Stimulated activated naive CD8-positive, alpha-beta T cell treated with anti-CD3 and anti-CD28 coated beads, Interleukin-15, Interleukin-2, amounts not matched to agents 100 U/mL and 50 U/mL, for 24 hours (primary cell): ENCODE measurements around the gene DGKI.

ENCODE experiments used
- ATAC-seq: fragments of 150-1000 bp; cut with Tn5 transposase; one replicate; pipeline ENCODE4 v1.10.0; 2021
- DNase-seq: peaks from one replicate; pipeline ENCODE4 v3.0.0; 2021

The DGKI gene

DNA sequence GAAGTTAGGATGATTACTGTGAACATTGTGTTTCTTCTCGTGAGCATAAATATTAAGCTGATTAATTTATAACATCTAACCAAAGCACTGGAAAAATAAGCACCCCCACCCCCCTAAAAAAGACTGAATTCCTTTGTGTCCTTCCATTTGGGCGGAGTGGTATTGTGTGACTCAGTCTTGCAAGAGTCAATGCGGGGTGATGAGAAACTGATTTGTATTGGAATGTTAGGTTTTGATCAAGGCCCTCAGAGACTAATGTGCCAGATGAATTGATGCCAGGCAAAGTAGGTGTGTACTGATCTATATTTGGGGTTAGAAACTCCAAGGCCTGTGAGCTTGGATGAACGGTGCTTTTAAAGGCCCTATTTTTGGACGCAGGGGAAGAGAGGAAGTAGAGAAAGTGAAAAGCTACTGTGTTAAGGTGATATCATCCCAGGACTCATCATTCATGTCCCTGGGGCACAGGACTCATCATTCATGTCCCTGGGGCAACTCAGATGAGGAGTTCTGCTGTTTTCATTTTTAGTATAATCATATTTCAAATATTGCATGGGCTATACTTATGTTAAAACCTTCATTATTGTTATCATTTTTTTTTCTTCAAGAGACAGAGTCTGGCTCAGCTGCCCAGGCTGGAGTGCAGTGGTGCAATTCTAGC lies 442.0 kb downstream of the DGKI start:
- no peak for DNase-seq
- ATAC-seq, result no peak

DNA sequence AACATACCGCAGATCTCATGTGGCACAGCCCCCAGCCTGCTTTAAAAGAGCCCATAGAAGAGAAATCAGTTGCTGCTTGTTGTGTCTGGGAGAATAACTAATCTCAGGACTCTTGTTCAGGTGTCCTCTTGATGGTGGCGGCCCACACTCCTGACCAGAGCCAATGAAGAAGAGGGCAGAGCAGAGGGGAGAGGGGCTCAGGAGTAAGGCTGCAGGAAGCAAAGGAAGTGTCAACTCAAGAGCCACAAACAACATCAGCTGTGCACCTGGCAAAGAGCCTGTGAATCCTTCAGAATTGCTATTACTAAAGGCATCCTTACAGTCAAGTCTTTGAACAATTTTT lies 443.4 kb downstream of the DGKI start:
- ATAC-seq, result no peak

DNA sequence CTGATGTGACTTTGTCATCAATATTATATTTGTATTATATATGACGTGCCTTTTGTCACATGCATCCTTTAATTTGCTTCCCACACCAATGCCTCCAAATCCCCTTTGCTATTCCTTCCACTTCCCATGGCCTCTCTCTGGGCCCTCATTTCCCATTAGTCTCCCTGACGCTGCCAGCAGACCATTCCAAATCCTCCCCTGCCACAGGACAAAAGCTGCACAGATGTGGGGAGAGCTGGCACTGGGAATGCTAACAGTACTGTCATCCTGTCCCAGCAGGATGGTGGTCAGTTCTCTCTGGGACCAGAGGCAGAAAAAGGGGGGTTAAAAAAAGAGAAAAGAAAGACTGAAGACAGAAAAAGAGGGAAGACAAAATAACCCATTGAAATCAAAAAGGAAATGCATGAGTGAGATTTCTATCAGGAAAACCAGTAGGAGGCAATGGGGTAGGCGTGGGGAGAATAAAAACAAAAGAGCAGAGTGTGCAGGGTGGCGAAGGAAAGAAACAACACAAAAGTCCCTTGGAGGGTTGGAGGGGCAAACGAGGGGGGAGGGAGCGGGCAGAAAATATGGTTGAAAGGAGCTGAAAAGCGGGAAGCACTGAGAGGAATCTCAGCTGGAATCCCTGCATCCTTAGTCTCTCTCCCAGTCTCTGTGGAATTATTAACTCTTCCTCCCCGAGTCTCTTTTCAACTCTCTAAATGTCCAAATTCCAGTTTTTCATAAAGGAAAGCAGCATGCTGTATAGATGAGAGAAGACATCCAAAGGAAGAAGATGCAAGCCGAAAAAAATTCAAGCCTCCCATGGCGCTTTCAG lies 444.0 kb downstream of the DGKI start:
- DNase-seq (no peak), ATAC-seq (no peak)

More for the DNA sequence above, 443.4 kb downstream of the DGKI start:
- no peak for DNase-seq

DNA sequence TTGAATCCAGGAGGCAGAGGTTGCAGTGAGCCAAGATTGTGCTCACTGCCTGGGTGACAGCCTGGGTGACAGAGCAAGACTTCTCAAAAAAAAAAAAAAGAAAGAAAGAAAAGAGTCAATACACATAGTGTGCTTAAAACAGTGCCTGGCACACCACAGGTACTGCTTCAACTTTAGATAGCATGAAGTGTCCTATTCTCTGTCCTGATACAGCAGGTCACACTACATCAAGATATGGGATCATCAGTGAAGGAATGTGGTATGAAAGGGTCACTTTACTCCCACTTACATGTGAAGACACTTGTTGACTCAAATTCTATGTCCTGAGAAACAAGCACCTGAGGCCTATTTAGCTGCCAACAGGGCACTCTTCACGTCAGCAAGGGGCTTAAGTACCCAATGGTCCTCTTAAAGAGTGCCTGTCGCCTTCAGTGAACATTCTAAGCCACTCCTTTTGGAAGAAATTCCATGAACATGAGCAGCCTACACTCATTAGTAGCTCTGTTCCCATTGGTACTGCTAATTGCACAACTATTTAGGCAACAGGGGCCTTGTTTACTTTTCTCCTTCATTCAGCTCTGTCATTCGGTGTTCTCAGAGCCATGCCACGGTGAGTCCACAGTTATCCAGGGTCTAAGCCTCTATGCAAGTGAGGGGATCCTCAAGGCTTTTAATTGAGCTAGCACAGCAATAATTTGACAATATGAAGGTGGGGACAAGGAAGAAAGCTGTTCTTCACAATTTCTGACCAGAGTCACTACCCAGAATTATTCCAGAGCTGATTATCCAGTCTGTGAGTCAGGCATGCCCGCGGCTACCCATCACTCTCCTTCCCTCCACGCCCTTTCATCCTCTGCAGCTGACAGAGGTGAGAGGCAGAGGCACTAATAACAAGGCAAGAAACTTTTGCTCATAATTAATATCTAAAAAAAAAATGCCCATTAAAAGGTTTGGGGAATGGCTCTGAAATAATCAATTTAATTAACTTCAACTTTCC lies 446.6 kb downstream of the DGKI start:
- ATAC-seq (no peak), DNase-seq (no peak)

DNA sequence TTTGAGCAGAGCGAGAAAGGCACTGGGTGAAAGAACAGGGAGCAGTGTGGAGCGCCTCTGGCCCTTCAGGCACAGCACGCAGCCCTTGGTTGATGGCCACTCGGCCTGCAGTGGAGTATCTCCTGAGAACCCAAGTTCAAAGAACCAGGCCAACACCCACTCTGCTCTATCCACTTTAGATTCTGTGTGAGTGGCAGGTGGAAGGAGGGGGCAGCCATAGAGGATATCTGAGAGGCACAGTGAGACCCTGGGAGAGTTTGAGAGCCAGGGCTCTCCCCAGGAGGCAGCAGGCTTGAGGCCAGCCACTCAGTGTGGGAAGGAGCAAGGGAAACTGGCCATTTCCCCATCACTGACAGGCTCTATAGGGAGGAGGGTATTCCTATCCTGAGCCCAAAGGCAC lies 450.7 kb downstream of the DGKI start:
- ATAC-seq, result no peak

DNA sequence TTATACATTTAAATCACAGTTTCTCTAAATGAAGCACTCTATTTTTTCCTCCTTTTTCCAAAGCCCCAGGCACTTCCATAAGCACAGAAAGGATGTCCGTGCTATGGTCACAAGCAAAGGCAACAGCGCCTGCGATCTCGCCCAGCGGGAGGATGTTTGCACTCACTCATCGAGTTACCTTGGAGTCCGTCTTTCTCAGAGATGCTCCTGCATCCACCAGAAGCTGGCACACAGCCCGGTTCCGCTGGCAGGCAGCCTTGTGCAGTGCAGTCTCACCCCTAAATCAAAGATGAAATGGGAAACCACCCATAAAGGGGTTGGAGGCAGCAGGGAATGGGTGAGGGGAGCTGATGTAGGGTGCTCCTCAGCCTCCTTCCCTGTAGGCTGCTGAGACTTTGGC lies 451.4 kb downstream of the DGKI start:
- no peak for DNase-seq
- no peak for ATAC-seq

More for the DNA sequence above, 450.7 kb downstream of the DGKI start:
- DNase-seq, result no peak

DNA sequence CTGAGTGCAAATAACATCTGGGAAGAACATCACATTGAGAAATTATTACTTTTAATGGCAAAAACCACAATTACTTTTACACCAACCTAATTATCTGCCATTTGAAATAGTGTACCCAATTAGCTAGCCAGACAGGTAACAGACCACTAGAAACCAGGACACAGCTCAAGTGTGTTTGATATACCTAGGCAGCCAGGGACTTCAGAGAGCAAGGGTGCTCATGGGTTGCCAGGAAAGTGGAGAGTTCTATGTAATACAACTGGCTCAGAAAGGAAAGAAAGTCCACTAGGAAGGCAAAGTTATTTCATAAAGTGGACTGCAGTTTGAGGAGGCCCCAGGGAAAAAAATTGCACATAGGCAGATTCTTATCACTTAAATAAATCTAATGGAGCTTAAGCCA lies 453.2 kb downstream of the DGKI start:
- ATAC-seq, result no peak
- no peak for DNase-seq

DNA sequence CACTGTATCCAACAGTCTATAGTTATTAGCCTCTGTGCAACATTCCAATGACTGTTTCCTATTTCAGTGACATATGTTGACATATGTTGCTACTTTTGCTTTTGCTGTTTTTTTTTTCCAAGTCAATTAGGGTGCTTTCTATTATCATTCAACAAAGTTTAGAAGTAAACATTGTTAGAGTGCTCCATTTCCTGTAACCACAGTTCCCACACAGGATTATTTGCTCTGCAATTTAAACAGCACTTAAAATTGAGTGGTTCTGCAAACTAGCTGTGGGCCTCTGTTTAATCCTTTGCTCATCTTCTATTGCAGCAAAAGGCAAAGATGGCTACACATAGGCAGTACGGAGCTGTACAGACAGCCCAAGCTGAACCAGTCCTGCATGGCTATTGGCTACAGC lies 456.7 kb downstream of the DGKI start:
- DNase-seq, result no peak
- ATAC-seq, result no peak

DNA sequence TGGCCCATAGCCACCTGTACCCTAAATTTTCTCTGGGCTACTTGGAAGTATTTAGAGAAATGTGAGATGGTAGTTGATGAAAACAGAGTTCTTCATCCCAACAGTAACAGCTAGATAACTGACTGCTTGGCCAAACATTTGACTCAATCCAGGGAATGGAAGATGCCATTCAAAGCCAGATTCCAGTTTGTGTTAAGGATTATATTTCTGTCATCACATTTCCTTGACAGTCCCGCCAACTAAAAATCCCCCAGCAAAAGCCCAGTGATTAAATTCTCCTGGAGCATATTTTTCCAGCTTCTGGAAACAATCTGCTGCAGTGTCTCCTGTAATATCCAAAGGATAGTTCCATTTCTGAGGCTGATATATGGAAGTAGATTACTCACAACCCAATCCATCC lies 457.9 kb downstream of the DGKI start:
- no peak for ATAC-seq
- DNase-seq, result no peak

DNA sequence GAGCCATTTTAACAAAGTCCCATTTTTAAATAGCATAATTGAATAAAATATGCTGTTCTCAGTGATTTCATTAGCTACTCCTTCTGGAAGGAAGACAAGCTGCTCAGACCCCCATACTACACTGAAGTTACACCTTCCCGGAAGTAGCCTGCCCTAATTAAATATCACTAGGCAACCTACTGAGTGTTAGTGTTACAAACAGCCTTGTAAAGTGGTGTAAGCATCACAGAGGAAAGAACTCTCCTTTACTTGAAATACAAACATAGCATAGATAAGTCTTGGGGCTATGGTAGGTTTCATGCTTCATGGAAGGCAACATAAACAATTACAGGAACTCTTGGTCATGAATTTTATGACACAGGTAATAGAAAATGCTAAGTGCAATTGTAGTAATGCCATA lies 459.8 kb downstream of the DGKI start:
- DNase-seq, result no peak
- ATAC-seq, result no peak

DNA sequence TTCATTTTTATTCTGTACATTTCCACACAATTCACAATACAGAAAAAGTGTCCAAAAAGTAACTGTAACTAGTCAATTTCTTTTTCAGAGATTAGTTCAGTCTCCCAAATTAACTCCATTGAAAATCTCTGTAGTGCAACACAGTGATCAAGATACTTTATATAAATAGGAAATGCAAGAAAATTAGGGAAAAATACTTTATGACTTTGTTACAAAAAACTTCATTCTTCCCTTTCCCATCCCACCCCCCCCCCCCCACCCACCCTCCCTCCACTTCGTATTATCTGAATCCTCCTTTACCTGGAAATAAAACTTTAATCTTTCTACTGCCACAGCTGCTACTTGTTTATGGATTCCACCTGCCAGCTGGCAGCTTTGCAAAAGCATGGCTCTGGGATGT lies 465.7 kb downstream of the DGKI start:
- no peak for ATAC-seq
- no peak for DNase-seq

DNA sequence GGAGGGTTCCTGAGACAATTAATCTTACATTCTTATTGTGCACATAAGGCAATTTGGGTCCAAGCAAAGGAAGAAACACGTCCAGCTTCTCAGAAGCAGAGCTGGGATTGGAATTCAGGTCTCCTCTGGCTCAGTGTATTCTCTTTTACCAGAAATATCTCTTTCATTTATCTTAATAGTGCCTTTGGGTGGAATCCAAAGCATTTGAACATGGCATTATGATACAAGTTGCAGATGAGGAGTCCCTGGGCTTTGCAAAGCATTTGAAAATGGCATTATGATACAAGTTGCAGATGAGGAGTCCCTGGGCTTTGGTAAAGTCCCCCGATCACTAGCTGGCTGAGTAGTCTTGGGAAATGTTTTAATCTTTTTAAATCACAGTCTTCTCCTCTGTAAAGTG lies 473.3 kb downstream of the DGKI start:
- no peak for ATAC-seq
- no peak for DNase-seq

DNA sequence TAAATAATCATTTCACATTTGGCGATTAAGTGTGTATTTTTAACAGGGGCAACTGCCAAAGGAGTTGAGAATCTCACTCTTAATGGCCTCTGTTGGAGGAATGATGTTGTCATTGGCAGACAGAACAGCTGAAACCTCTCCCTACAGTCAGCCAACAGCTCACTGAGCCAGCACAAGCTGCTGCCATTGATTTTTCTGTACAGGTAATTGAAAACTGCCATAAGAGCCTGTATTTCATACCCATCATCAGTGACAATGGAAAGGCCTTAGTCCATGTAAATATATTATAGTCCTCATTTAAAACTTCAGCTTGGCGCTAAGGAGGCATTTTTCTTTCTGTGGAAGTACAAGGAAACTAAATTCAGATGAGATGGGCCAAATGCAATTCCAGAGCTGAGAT lies 475.2 kb downstream of the DGKI start:
- DNase-seq (no peak), ATAC-seq (no peak)

DNA sequence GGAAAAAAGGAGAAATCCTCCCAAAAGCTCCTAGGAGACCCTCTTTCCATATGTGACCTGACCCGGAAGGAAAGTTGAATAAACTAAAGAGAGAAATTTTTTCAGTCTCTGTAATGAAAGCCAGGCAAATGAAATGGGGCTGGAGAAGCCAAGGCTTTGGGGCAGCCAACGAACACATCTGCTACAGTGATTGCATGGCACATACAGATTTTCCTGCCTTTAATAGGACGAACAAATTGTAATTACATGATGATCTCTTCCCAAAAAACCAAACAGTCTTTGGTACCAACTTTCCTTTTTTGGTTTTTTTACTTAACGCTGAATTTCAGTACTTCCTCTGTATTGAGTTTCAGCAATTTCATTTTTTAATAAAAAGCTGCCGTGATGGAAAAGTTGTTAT lies 479.8 kb downstream of the DGKI start:
- ATAC-seq (no peak), DNase-seq (no peak)

DNA sequence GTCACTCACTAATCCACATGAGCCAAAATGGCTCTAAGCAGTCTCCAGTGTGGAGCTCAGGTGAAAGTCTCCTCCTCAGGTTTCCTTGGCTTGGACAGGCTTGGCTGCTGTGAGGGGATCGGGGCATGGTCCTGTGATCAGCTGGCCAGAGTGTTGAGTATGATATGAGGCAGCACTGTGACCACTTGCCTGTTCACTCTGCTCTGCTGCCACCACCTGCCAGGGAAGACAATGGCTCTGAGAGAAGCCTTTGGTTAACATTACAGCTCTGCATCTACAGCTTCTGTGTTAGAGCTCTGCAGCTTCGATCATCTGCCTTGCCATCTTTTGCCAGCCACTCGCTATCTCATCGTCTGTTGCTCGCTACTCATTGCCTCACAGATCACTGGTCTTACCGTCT lies 483.1 kb downstream of the DGKI start:
- ATAC-seq, result no peak
- DNase-seq, result no peak

DNA sequence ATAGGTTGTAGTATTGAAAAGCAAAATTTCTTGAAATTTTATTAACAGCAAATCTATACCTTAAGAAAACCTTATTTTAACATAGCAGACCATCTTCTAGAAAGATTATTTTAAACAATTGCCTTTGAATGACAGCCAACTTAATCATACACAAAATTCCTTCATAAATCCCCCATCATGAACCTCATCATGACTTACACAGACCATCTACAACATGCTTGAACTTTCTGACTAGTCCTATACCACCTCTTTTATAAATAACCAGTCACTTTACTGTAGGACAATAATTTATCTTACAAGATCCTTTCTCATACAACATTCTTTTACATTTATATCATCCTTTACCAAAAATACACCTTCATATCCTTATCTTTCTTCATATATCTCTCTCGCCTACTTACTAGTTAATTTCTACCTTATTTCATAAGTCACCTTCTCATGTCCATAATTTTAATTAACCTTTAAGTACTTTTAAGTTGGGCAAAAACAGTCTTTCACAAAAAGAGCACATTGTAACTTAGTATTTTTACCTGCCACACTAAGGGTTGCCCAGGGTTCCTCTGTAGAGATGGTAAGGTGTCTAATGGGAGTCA lies 486.6 kb downstream of the DGKI start:
- ATAC-seq (no peak), DNase-seq (no peak)

DNA sequence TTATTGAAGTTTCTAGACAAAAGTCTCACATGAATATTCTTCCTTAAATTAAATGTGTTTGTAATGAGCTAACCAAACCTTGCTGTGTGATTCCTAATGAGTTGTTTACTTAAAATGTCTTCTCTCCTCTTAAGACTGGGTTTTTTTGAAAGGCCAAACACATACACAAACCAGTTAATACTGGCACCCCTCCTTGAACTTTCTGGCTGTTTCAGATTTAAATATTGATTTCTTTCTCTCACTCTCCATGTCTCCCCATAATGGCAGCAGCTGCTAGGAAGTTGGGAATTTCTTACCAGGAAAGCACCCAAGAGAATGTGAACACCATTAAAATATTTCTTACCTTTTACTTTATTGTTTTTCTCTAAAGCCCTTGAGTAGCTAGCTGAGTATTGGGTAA lies 491.8 kb downstream of the DGKI start:
- ATAC-seq (no peak), DNase-seq (no peak)

DNA sequence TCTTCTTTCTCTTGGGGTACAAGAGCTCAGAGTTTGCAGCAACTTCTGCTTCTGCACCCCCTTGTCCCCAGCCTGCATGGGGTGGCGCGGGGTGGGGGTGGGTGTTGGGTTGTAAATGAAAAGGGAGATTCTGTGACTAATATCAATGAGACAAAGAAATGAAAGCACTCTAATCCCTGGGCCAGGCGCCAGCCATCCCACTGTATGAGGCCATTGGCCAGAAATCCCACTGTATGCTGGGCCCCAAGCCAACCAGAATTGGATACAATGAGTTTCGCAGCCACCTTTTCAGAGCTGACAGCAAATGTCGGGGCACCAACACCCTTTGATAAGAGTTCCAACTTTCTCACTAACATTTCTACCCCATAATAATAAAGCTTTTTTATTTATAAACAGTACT lies 492.4 kb downstream of the DGKI start:
- DNase-seq, result no peak
- no peak for ATAC-seq

DNA sequence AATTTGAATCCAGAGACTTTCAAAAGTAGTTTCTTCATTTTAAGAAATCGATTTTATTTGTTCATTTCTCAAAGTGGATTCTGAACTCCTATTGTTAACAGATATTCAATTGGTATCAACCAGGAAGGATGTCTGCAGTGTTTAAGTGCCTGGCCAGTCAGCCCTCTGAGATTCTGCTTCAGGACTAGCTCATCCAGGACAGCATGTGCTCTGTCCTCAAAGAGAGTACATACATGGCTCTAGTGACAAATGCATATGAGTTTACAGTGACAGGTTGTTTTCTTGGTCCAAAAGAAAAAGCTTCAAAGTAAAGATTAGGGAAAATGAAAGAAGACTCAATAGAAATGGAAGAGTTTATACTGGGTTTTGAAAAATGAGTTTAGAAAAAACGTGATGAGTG lies 494.8 kb downstream of the DGKI start:
- DNase-seq (no peak), ATAC-seq (no peak)

DNA sequence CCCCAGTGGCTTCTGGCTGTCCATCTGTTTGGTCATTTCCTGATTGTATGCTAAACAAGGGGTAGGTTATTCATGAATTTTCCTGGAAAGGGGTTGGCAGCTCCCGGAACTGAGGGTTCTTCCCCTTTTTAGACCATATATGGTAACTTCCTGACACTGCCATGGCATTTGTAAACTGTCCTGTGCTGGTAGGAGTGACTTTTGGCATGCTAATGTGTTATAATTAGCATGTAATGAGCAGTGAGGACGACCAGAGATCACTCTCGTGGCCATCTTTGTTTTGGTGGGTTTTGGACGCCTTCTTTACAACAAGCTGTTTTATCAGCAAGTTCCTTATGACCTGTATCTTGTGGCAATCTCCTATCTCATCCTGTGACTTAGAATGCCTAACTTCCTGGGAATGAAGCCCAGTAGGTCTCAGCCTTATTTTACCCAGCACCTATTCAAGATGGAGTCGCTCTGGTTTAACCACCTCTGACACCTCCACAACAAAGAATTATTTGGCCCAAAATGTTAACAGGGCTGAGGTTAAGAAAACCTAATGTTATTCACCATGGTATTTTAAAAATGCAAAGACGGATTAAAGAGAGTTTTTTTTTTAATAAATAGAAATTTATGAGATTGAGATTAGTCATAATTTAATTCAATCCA lies 500.9 kb downstream of the DGKI start:
- DNase-seq, result no peak
- ATAC-seq, result no peak

DNA sequence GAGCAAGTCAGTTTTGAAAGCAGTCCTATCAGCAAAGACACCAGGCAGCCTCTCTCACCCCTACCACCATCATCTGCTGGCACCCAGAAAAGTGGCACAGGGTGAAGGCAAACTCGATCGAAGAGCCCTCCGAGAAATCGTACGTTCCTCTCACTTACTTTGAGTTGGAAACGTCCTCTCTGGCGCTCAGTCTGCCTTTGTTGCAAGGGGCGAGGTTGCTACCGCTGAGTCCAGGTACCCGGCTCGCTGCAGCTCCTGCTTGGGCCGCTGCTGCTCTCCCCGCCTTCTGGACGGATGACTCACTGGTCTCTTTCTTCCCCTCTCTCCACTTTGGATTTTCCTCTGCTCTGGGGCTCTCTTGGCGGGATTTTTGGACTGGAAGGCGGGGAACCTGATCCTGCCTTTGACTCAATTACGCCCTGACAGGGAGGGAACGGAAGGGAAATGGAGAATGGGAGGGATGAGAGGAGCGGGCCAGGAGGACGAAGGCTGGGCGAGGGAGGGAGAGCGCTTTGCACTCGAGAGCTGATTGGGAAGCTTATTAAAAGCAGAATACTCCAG lies 503.4 kb downstream of the DGKI start, which contains the start of gene PTN:
Gene PTN (minus strand): TSS at position 453 of the 561 bp plus-strand sequence. CDS start 88,760 bp downstream, outside the sequence.
- ATAC-seq, result no peak

More for the DNA sequence above, 503.4 kb downstream of the DGKI start, which contains the start of gene PTN:
- no peak for DNase-seq
